ENCODE results near the gene HKDC1. TPM values are rescaled to one million over a fixed set of nuclear protein-coding genes. Genes with fewer than 3 reads are reported as not detected.

The HKDC1 gene
- polyA plus RNA-seq, 1 donor from 2014 or later = 0.07 TPM

- H3K36me3 ChIP-seq (ENCODE audit: insufficient read depth, low read length) = no peaks in the 10 kb centered on the region
- TF ChIP-seq EZH2 (IDR thresholded peaks at IDR 0.05; ENCODE audit: borderline replicate concordance, insufficient read depth, low read length, poor library complexity, severe bottlenecking) (no peak), RAD21 (conservative IDR thresholded peaks at IDR 0.05) (no peak), CTCF (IDR thresholded peaks at IDR 0.05; ENCODE audit: poor library complexity, severe bottlenecking) (no peak), EP300 (conservative IDR thresholded peaks at IDR 0.05; ENCODE audit: poor library complexity, severe bottlenecking) (no peak), POLR2AphosphoS5 (IDR thresholded peaks at IDR 0.05) (no peak), SMC3 (conservative IDR thresholded peaks at IDR 0.05; ENCODE audit: poor library complexity) (no peak), MXI1 (conservative IDR thresholded peaks at IDR 0.05; ENCODE audit: poor library complexity, severe bottlenecking) (no peak), TAF1 (IDR thresholded peaks at IDR 0.05; ENCODE audit: low read depth) (no peak)
- TF ChIP-seq, protein P1, sequence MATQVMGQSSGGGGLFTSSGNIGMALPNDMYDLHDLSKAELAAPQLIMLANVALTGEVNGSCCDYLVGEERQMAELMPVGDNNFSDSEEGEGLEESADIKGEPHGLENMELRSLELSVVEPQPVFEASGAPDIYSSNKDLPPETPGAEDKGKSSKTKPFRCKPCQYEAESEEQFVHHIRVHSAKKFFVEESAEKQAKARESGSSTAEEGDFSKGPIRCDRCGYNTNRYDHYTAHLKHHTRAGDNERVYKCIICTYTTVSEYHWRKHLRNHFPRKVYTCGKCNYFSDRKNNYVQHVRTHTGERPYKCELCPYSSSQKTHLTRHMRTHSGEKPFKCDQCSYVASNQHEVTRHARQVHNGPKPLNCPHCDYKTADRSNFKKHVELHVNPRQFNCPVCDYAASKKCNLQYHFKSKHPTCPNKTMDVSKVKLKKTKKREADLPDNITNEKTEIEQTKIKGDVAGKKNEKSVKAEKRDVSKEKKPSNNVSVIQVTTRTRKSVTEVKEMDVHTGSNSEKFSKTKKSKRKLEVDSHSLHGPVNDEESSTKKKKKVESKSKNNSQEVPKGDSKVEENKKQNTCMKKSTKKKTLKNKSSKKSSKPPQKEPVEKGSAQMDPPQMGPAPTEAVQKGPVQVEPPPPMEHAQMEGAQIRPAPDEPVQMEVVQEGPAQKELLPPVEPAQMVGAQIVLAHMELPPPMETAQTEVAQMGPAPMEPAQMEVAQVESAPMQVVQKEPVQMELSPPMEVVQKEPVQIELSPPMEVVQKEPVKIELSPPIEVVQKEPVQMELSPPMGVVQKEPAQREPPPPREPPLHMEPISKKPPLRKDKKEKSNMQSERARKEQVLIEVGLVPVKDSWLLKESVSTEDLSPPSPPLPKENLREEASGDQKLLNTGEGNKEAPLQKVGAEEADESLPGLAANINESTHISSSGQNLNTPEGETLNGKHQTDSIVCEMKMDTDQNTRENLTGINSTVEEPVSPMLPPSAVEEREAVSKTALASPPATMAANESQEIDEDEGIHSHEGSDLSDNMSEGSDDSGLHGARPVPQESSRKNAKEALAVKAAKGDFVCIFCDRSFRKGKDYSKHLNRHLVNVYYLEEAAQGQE (IDR thresholded peaks at IDR 0.05; ENCODE audit: borderline replicate concordance) = no peak
- no peaks in the 10 kb centered on the region for H3K27me3 ChIP-seq (ENCODE audit: insufficient read depth, low read depth, low read length)
- no peak overlapping the region for H3K27ac ChIP-seq (ENCODE audit: low read length)
- no peaks in the 10 kb centered on the region for H3K9me2 ChIP-seq (ENCODE audit: insufficient read depth, low read length)
- no peaks in the 10 kb centered on the region for H3K9me3 ChIP-seq (ENCODE audit: low read length)
- H3K79me2 ChIP-seq (replicated peaks; ENCODE audit: insufficient read depth, low read length) = no peaks in the 10 kb centered on the region
- H2AFZ ChIP-seq (ENCODE audit: low read depth, low read length) = no peak overlapping the region
- no peaks in the 10 kb centered on the region for H3F3A ChIP-seq (ENCODE audit: insufficient read depth, low read length, poor library complexity, severe bottlenecking)
- H4K20me1 ChIP-seq (ENCODE audit: insufficient read depth) = no peaks in the 10 kb centered on the region
- H3K4me3 ChIP-seq (ENCODE audit: low read length) = no peak overlapping the region
- H3K9ac ChIP-seq (ENCODE audit: low read length) = no peak overlapping the region
- H3K4me2 ChIP-seq (ENCODE audit: low read length) = no peak overlapping the region
Measured at GRCh38 chr10:69295027-69295636, 75.0 kb downstream of the HKDC1 start.

- no peaks in the 10 kb centered on the region for H3K27me3 ChIP-seq (ENCODE audit: insufficient read depth, low read depth, low read length)
- H3K9me2 ChIP-seq (ENCODE audit: insufficient read depth, low read length) = no peaks in the 10 kb centered on the region
- H3K4me3 ChIP-seq (ENCODE audit: low read length) = no peak overlapping the region
- H2AFZ ChIP-seq (ENCODE audit: low read depth, low read length) = no peak overlapping the region
- no peaks in the 10 kb centered on the region for H3K9me3 ChIP-seq (ENCODE audit: low read length)
- H3K36me3 ChIP-seq (ENCODE audit: insufficient read depth, low read length) = no peaks in the 10 kb centered on the region
- H3K27ac ChIP-seq (ENCODE audit: low read length) = no peak overlapping the region
- no peaks in the 10 kb centered on the region for H3F3A ChIP-seq (ENCODE audit: insufficient read depth, low read length, poor library complexity, severe bottlenecking)
- no peaks in the 10 kb centered on the region for H4K20me1 ChIP-seq (ENCODE audit: insufficient read depth)
- H3K79me2 ChIP-seq (replicated peaks; ENCODE audit: insufficient read depth, low read length) = no peaks in the 10 kb centered on the region
- TF ChIP-seq RAD21 (conservative IDR thresholded peaks at IDR 0.05) (no peak), CTCF (IDR thresholded peaks at IDR 0.05; ENCODE audit: poor library complexity, severe bottlenecking) (no peak), EP300 (conservative IDR thresholded peaks at IDR 0.05; ENCODE audit: poor library complexity, severe bottlenecking) (no peak), TAF1 (IDR thresholded peaks at IDR 0.05; ENCODE audit: low read depth) (no peak), EZH2 (IDR thresholded peaks at IDR 0.05; ENCODE audit: borderline replicate concordance, insufficient read depth, low read length, poor library complexity, severe bottlenecking) (no peak), SMC3 (conservative IDR thresholded peaks at IDR 0.05; ENCODE audit: poor library complexity) (no peak), POLR2AphosphoS5 (IDR thresholded peaks at IDR 0.05) (no peak), MXI1 (conservative IDR thresholded peaks at IDR 0.05; ENCODE audit: poor library complexity, severe bottlenecking) (no peak)
- TF ChIP-seq, protein P1 (IDR thresholded peaks at IDR 0.05; ENCODE audit: borderline replicate concordance) = no peak
- no peak overlapping the region for H3K9ac ChIP-seq (ENCODE audit: low read length)
- H3K4me2 ChIP-seq (ENCODE audit: low read length) = no peak overlapping the region
Measured at GRCh38 chr10:69303632-69304051, 83.5 kb downstream of the HKDC1 start.
